GM18526 (cell line): ENCODE data around the gene UBE2I.
A peak's percentile ranks its signal among the peaks of the same experiment; 100 is the strongest.

Experiments used
- POLR2A ChIP-seq: IDR thresholded peaks from 3 replicates; pipeline ENCODE4 v1.6.1; 2011; ENCODE audit not compliant: insufficient read length; ENCODE audit errors: extremely low read depth

The UBE2I gene

GRCh38 chr16:1308977-1309885, at the start of gene UBE2I:
TSS of gene UBE2I (plus strand) at chr16:1309636. CDS start at chr16:1314031, 4,395 bp downstream.
- peak; percentile 69 for TF ChIP-seq POLR2A

- TF ChIP-seq POLR2A, result no peak
Observed at GRCh38 chr16:1259760-1260068, 49.7 kb upstream of the UBE2I start.

GRCh38 chr16:1260101-1260680, 49.2 kb upstream of the UBE2I start:
- no peak for TF ChIP-seq POLR2A

- TF ChIP-seq POLR2A, result no peak
Observed at GRCh38 chr16:1261131-1261892, 48.1 kb upstream of the UBE2I start.

GRCh38 chr16:1262210-1262845, 47.1 kb upstream of the UBE2I start:
- TF ChIP-seq POLR2A, result no peak

GRCh38 chr16:1262846-1263221, 46.6 kb upstream of the UBE2I start:
- TF ChIP-seq POLR2A, result no peak

- no peak for TF ChIP-seq POLR2A
Observed at GRCh38 chr16:1263591-1264344, 45.7 kb upstream of the UBE2I start.

GRCh38 chr16:1264345-1265089, 44.9 kb upstream of the UBE2I start:
- TF ChIP-seq POLR2A, result no peak

- TF ChIP-seq POLR2A, result no peak
Observed at GRCh38 chr16:1265090-1265630, 44.3 kb upstream of the UBE2I start.

- no peak for TF ChIP-seq POLR2A
Observed at GRCh38 chr16:1265826-1266225, 43.6 kb upstream of the UBE2I start.

GRCh38 chr16:1271380-1271723, 38.1 kb upstream of the UBE2I start:
- TF ChIP-seq POLR2A, result no peak

- no peak for TF ChIP-seq POLR2A
Observed at GRCh38 chr16:1272453-1273198, 36.8 kb upstream of the UBE2I start.

GRCh38 chr16:1273816-1274215, 35.6 kb upstream of the UBE2I start:
- no peak for TF ChIP-seq POLR2A

- no peak for TF ChIP-seq POLR2A
Observed at GRCh38 chr16:1274767-1275166, 34.7 kb upstream of the UBE2I start.
